PC-3 (cell line): ENCODE results near the gene TDG. TPM values are rescaled to one million over a fixed set of nuclear protein-coding genes. Genes with fewer than 3 reads are reported as not detected.

Experiments used
- ATAC-seq: fragments of 200-7000 bp; cut with Tn5 transposase; 2 replicates; pipeline ENCODE4 v1.9.1; 2020; ENCODE audit warnings: mild to moderate bottlenecking, moderate library complexity
- BruUV-seq: library from RNA; stranded (reverse); fragments of 400-500 nt; replicated peaks from 2 replicates; lab custom pipeline; 2021; lab: Mats Ljungman, UMichigan
- CTCF ChIA-PET: fragments of 300-600 bp; sonication (Branson Sonifier 250); formaldehyde crosslinking; loops from one replicate; lab custom pipeline; 2022; ENCODE audit warnings: antibody characterized with exemption; lab: Charles Lee
- POLR2A ChIA-PET: fragments of 300-600 bp; sonication (Branson Sonifier 250); formaldehyde crosslinking; loops from one replicate; lab custom pipeline; 2022; ENCODE audit warnings: antibody characterized with exemption; ENCODE audit not compliant: unreplicated experiment; lab: Charles Lee
- DNase-seq: peaks from one replicate; pipeline ENCODE4 v3.0.0-alpha.2; 2015
- H2AFZ ChIP-seq: fragments of 300-600 bp; sonication (generic); 2 replicates; pipeline ENCODE4 v1.6.0; 2016; ENCODE audit warnings: antibody characterized with exemption, low read length
- H3F3A ChIP-seq: fragments of 300-600 bp; sonication (generic); one replicate; pipeline ENCODE4 v1.6.0; 2017; ENCODE audit warnings: antibody characterized with exemption, low read length, control low read depth, mild to moderate bottlenecking; ENCODE audit not compliant: unreplicated experiment
- H3K27ac ChIP-seq: fragments of 300-600 bp; sonication (generic); 2 replicates; pipeline ENCODE4 v1.5.1; 2016; ENCODE audit warnings: mild to moderate bottlenecking, low read length
- H3K27me3 ChIP-seq: fragments of 300-600 bp; sonication (generic); 2 replicates; pipeline ENCODE4 v1.6.1; 2016; ENCODE audit warnings: low read length, mixed read lengths
- H3K36me3 ChIP-seq: fragments of 300-600 bp; sonication (generic); 2 replicates; pipeline ENCODE4 v1.6.1; 2016; ENCODE audit warnings: low read depth, mixed run types, low read length, mixed read lengths
- H3K4me1 ChIP-seq: fragments of 300-600 bp; sonication (generic); 2 replicates; pipeline ENCODE4 v1.5.1; 2016; ENCODE audit warnings: low read length; ENCODE audit not compliant: insufficient read depth
- H3K4me2 ChIP-seq: fragments of 300-600 bp; sonication (generic); 2 replicates; pipeline ENCODE4 v1.6.0; 2016; ENCODE audit warnings: low read length
- H3K4me3 ChIP-seq: fragments of 300-600 bp; sonication (generic); 2 replicates; pipeline ENCODE4 v1.5.1; 2016; ENCODE audit warnings: mild to moderate bottlenecking, low read length, mixed read lengths
- H3K79me2 ChIP-seq: fragments of 300-600 bp; sonication (generic); 2 replicates; pipeline ENCODE4 v1.6.1; 2017; ENCODE audit warnings: low read length, mixed read lengths
- H3K9ac ChIP-seq: fragments of 300-600 bp; sonication (generic); 2 replicates; pipeline ENCODE4 v1.6.0; 2016; ENCODE audit warnings: mild to moderate bottlenecking, low read length
- H3K9me2 ChIP-seq: fragments of 300-600 bp; sonication (generic); replicated peaks from 2 replicates; pipeline ENCODE4 v1.6.1; 2016; ENCODE audit warnings: mixed run types, low read length, mixed read lengths
- H3K9me3 ChIP-seq: fragments of 300-600 bp; sonication (generic); 2 replicates; pipeline ENCODE4 v1.6.1; 2016; ENCODE audit warnings: low read length, mixed read lengths
- H4K20me1 ChIP-seq: fragments of 300-600 bp; sonication (generic); 2 replicates; pipeline ENCODE4 v1.6.1; 2016; ENCODE audit warnings: low read length, mixed read lengths
- CTCF ChIP-seq: fragments of 300-600 bp; sonication (generic); conservative IDR thresholded peaks from 2 replicates; pipeline ENCODE4 v1.5.1; 2017; ENCODE audit warnings: antibody characterized with exemption, low read depth, mild to moderate bottlenecking, low read length
- EZH2 ChIP-seq: fragments of 300-600 bp; sonication (generic); IDR thresholded peaks from one replicate; pipeline ENCODE4 v1.6.1; 2017; ENCODE audit warnings: antibody characterized with exemption, mild to moderate bottlenecking, low read length; ENCODE audit not compliant: unreplicated experiment
- EZH2phosphoT487 ChIP-seq: fragments of 300-600 bp; sonication (generic); IDR thresholded peaks from 2 replicates; pipeline ENCODE4 v1.6.1; 2018; ENCODE audit warnings: mild to moderate bottlenecking, antibody characterized with exemption, low read length, borderline replicate concordance
- intact Hi-C: fragments of 100-400 bp; cut with micrococcal nuclease; formaldehyde crosslinking; loops from 2 replicates; pipeline ENCODE4 v1.9.0; 2023
- total RNA-seq: library from RNA; depleted of rRNA; stranded (reverse); fragments of >200 nt; gene quantifications from 2 replicates; pipeline ENCODE4 v1.2.3, GENCODE V29; 2014

Gene TDG
- total RNA-seq, 1 experiment from 2014 or later = 45.6 TPM

DNA sequence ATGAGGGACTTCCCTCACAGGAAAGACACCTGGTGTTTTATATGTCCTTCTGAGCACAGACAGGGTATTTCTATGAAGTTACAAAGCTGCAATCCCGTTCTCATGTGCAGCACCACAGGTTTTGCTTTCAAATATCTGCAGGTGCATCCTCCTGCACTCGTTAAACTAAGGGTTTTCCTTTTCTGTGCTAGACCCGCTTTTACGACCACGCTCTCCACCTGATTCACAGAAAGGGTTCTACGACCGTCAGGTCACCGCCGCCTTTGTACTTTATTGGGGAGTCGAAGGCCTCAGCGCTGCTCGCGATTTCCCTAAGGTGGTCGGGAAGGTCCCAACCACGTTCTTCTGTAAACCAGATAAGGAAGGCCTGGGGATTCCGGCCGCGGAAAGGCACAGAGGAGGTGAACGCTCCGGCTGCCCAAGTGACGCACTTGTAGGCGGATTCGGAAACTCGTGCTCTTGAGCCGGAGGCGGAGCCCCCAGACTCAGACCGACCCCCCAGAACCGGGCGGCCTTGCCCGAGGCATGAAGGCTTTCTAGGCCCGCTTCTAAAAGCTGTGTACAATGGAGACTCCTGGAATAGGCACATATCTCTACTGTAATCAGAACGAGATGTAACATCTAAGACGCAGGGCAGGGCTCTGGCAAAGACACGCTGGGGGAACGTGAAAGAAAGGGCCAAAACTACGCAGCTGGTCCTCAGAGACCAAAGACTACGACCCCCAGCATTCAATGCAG, 36.5 kb upstream of the TDG start:
- H3K4me3 ChIP-seq = peak overlapping the region; percentile 88
- H2AFZ ChIP-seq = peak overlapping the region; percentile 99
- H3K27me3 ChIP-seq = no peaks in the 10 kb centered on the region
- no peaks in the 10 kb centered on the region for H3K9me3 ChIP-seq
- H4K20me1 ChIP-seq = peaks cover 35% of the 10 kb centered on the region
- intact Hi-C loops = no loop called here
- TF ChIP-seq EZH2 (no peak), EZH2phosphoT487 (no peak), CTCF (no peak)
- H3K36me3 ChIP-seq = peaks cover 34% of the 10 kb centered on the region
- no peaks in the 10 kb centered on the region for H3K9me2 ChIP-seq
- peak overlapping the region; percentile 85 for H3K9ac ChIP-seq
- H3K79me2 ChIP-seq = peaks cover 40% of the 10 kb centered on the region
- ATAC-seq (peak; percentile 66), DNase-seq (peak; percentile 92)
- H3F3A ChIP-seq = no peaks in the 10 kb centered on the region
- CTCF ChIA-PET = interaction anchor here (0.6 kb wide), 1 partner anchor 45 kb away, joined by 3 read pairs; no protein-coding TSS in a partner anchor
- peaks cover 40% of the 10 kb centered on the region for H3K4me1 ChIP-seq
- H3K4me2 ChIP-seq = peak overlapping the region; percentile 91
- H3K27ac ChIP-seq = peak overlapping the region; percentile 78
- TSS peak; percentile 92 for BruUV-seq
- POLR2A ChIA-PET = interaction anchor here (0.5 to 1.3 kb wide), 8 partner anchors 28 to 209 kb away, joined by 3 to 16 read pairs (median 4); partner anchors contain the start of genes NFYB and TDG

DNA sequence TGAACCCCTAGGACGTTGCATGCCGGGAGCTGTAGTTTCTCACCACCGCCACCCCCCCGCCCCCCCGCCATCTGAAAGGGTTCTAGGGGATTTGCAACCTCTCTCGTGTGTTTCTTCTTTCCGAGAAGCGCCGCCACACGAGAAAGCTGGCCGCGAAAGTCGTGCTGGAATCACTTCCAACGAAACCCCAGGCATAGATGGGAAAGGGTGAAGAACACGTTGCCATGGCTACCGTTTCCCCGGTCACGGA, 36.0 kb upstream of the TDG start:
- TF ChIP-seq EZH2 = no peak
- no peak for TF ChIP-seq EZH2phosphoT487
- no peak for TF ChIP-seq CTCF
- Histone ChIP-seq H3K79me2 (peaks cover 44% of the 10 kb centered on the region), H3F3A (no peaks in the 10 kb centered on the region), H3K9me3 (no peaks in the 10 kb centered on the region), H2AFZ (peak overlapping the region; percentile 99), H3K4me2 (peak overlapping the region; percentile 91), H3K9ac (peak overlapping the region; percentile 85), H3K4me3 (peak overlapping the region; percentile 88), H3K27ac (peak overlapping the region; percentile 78), H4K20me1 (peaks cover 38% of the 10 kb centered on the region), H3K9me2 (no peaks in the 10 kb centered on the region), H3K4me1 (peaks cover 42% of the 10 kb centered on the region), H3K27me3 (no peaks in the 10 kb centered on the region), H3K36me3 (peaks cover 37% of the 10 kb centered on the region)
- BruUV-seq = no TSS peak
- intact Hi-C loops = loop anchor here (1.0 kb wide), 3 partner anchors 28 to 88 kb away; partner anchors contain the start of gene NT5DC3
- ChIA-PET POLR2A (interaction anchor here (0.5 to 1.3 kb wide), 10 partner anchors 27 to 209 kb away, joined by 3 to 16 read pairs (median 4); partner anchors contain the start of genes NFYB, NT5DC3 and TDG), CTCF (interaction anchor here (0.6 kb wide), 1 partner anchor 46 kb away, joined by 3 read pairs; no protein-coding TSS in a partner anchor)
- ATAC-seq (no peak), DNase-seq (no peak)
